Testis (tissue), 2 donors: ENCODE data around the gene DZANK1.

Experiments
- POLR2A ChIP-seq: fragments of 450-650 bp; IDR thresholded peaks from one replicate; pipeline ENCODE4 v1.6.1; 2017; ENCODE audit warnings: antibody characterized with exemption, mild to moderate bottlenecking, moderate library complexity
- TF ChIP-seq, protein P1 (sequence below), 3 experiments: fragments of 450-650 bp in 2 of 3; fragments of 200-600 bp in 1 of 3; sonication (generic) in 1 of 3; IDR thresholded peaks; one replicate each; pipeline ENCODE4 v1.5.1; 2016 to 2019; ENCODE audit warnings: antibody characterized with exemption in 3 of 3, mild to moderate bottlenecking in 2 of 3, moderate library complexity in 1 of 3

- TF ChIP-seq, protein P1, sequence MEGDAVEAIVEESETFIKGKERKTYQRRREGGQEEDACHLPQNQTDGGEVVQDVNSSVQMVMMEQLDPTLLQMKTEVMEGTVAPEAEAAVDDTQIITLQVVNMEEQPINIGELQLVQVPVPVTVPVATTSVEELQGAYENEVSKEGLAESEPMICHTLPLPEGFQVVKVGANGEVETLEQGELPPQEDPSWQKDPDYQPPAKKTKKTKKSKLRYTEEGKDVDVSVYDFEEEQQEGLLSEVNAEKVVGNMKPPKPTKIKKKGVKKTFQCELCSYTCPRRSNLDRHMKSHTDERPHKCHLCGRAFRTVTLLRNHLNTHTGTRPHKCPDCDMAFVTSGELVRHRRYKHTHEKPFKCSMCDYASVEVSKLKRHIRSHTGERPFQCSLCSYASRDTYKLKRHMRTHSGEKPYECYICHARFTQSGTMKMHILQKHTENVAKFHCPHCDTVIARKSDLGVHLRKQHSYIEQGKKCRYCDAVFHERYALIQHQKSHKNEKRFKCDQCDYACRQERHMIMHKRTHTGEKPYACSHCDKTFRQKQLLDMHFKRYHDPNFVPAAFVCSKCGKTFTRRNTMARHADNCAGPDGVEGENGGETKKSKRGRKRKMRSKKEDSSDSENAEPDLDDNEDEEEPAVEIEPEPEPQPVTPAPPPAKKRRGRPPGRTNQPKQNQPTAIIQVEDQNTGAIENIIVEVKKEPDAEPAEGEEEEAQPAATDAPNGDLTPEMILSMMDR (IDR thresholded peaks at IDR 0.05), result no peak
- no peak for TF ChIP-seq POLR2A
Measured at GRCh38 chr20:18359854-18360253, 107.0 kb downstream of the DZANK1 start.
